ENCODE measurements around the gene UBXN2A. TPM values are rescaled to one million over a fixed set of nuclear protein-coding genes. Genes with fewer than 3 reads are reported as not detected.
A peak's percentile ranks its signal among the peaks of the same experiment; 100 is the strongest.

UBXN2A gene
- total RNA-seq, 4 donors from 2014 or later: 11.7 to 20.4 (median 15.8) TPM

DNA sequence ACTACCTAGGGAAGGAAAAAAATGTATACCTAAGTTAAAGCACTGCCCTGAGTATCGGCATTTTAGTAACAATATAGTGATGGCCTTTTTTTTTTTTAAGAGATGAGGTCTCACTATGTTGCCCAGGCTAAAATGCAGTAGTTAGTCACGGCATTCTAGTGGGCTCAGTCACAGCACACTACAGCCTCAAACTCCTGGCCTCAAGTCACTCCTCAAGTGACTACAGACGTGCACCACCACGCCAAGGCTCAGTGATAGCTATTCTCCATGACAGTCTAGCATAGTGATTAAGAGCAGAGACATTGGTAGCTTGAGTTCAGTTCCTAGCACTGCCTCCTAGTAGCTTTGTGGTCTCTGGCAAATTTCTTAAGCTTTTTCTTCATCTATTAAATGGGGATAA, 27.6 kb downstream of the UBXN2A start:
- no peak overlapping the region for H3K27ac ChIP-seq
- no peak for DNase-seq
- TF ChIP-seq, protein P1, sequence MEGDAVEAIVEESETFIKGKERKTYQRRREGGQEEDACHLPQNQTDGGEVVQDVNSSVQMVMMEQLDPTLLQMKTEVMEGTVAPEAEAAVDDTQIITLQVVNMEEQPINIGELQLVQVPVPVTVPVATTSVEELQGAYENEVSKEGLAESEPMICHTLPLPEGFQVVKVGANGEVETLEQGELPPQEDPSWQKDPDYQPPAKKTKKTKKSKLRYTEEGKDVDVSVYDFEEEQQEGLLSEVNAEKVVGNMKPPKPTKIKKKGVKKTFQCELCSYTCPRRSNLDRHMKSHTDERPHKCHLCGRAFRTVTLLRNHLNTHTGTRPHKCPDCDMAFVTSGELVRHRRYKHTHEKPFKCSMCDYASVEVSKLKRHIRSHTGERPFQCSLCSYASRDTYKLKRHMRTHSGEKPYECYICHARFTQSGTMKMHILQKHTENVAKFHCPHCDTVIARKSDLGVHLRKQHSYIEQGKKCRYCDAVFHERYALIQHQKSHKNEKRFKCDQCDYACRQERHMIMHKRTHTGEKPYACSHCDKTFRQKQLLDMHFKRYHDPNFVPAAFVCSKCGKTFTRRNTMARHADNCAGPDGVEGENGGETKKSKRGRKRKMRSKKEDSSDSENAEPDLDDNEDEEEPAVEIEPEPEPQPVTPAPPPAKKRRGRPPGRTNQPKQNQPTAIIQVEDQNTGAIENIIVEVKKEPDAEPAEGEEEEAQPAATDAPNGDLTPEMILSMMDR (IDR thresholded peaks at IDR 0.05): no peak
- no peak for TF ChIP-seq POLR2A (IDR thresholded peaks at IDR 0.05)
- no peaks in the 10 kb centered on the region for H3K4me1 ChIP-seq
- no peaks in the 10 kb centered on the region for H3K27me3 ChIP-seq
- H3K36me3 ChIP-seq: peaks cover 0 to 20% (median 0%) of the 10 kb centered on the region in 3 donors
- no peaks in the 10 kb centered on the region for H3K9me3 ChIP-seq
- no peak overlapping the region for H3K4me3 ChIP-seq

DNA sequence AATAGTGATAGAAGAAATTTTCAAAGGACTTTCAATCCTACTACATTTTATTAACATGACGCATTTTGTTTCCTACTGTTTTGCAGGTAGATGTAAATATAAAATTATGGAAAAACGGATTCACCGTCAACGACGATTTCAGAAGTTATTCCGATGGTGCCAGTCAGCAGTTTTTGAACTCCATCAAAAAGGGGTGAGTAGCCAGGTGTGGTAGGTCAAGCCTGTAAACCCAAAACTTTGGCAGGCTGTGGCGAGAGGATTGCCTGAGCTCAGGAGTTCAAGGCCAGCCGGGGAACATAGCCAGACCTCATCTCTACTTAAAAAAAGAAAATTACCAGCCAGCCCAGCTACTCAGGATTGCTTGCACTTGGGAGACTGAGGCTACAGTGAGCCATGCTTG, 36.6 kb downstream of the UBXN2A start:
- H3K27ac ChIP-seq: no peak overlapping the region
- no peak for TF ChIP-seq POLR2A (IDR thresholded peaks at IDR 0.05)
- TF ChIP-seq, protein P1 (IDR thresholded peaks at IDR 0.05): no peak
- H3K4me1 ChIP-seq: no peaks in the 10 kb centered on the region
- no peak overlapping the region for H3K4me3 ChIP-seq
- no peaks in the 10 kb centered on the region for H3K27me3 ChIP-seq
- H3K36me3 ChIP-seq: peaks cover 0 to 30% (median 0%) of the 10 kb centered on the region in 3 donors
- no peak for DNase-seq
- no peaks in the 10 kb centered on the region for H3K9me3 ChIP-seq

DNA sequence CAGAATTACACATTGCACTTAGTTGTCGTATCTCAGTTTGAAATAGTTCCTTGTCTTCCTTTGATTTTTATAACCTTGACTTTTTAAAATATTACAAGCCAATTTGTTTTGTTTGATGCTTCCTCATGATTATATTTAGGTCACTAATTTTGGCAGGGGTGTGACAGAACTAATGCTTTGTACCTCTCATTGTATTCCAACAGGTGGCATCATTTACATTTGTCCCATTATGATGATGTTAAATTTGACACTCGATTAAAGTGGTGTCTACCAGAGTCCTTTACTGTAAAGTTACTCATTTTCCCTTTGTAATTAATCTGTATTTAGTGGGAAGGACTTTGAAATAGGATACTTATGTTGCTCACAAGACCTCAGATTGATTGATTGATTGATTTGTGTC, 48.1 kb downstream of the UBXN2A start:
- H3K4me3 ChIP-seq: no peak overlapping the region
- no peaks in the 10 kb centered on the region for H3K9me3 ChIP-seq
- H3K36me3 ChIP-seq: peaks cover 0 to 32% (median 0%) of the 10 kb centered on the region in 3 donors
- H3K27me3 ChIP-seq: no peaks in the 10 kb centered on the region
- no peak for TF ChIP-seq POLR2A (IDR thresholded peaks at IDR 0.05)
- TF ChIP-seq, protein P1 (IDR thresholded peaks at IDR 0.05): peak in 3 of 6 experiments; percentile 47 to 57 (median 50)
- no peaks in the 10 kb centered on the region for H3K4me1 ChIP-seq
- DNase-seq: no peak
- no peak overlapping the region for H3K27ac ChIP-seq

DNA sequence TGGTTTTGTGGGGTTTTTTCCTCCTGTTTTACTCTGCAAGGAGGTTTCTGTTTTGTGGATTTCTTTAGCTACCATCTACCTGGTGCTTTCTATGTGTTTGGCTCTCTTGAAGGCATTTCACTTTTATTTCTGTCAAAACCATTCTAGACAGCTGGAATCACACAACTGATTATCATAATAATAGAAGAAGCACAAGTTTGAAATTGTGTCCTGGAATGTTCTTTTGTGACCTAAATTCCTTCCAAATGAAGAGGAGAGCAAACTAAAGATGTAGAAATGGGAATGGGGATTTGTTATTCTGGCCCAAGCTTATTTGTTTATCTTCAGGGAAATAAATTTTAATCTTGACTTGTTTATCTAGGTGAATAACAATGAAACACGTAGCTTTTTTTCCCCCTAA, 52.7 kb downstream of the UBXN2A start:
- Histone ChIP-seq H3K27me3 (no peaks in the 10 kb centered on the region), H3K36me3 (no peaks in the 10 kb centered on the region), H3K4me1 (no peaks in the 10 kb centered on the region), H3K4me3 (no peak overlapping the region), H3K27ac (no peak overlapping the region), H3K9me3 (no peaks in the 10 kb centered on the region)
- DNase-seq: no peak
- TF ChIP-seq, protein P1 (IDR thresholded peaks at IDR 0.05): no peak
- TF ChIP-seq POLR2A (IDR thresholded peaks at IDR 0.05): no peak

DNA sequence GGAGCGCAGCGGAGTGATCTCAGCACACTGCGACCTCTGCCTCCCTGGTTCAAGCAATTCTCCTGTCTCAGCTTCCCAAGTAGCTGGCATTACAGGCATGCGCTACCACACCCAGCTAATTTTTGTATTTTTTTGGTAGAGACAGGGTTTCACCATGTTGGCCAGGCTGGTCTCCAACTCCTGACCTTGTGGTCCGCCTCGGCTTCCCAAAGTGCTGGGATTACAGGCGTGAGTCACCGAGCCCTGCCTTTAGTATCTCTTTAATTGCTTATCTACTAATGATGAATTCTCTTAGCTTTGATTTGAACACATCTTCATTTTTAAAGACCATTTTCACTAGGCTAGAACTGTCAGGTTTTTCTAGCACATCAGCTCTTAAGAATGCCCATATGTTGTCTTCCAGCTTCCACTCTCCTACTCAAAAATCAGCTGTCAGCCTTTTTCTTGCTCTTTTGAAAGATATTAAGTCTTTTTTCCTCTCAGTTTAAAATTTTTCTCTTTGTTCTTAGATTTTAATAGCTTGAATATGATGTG, 53.5 kb downstream of the UBXN2A start:
- no peak overlapping the region for H3K4me3 ChIP-seq
- H3K9me3 ChIP-seq: no peaks in the 10 kb centered on the region
- no peak for DNase-seq
- H3K27me3 ChIP-seq: no peaks in the 10 kb centered on the region
- no peak overlapping the region for H3K27ac ChIP-seq
- H3K4me1 ChIP-seq: no peaks in the 10 kb centered on the region
- TF ChIP-seq POLR2A (IDR thresholded peaks at IDR 0.05): no peak
- TF ChIP-seq, protein P1 (IDR thresholded peaks at IDR 0.05): no peak
- H3K36me3 ChIP-seq: no peaks in the 10 kb centered on the region

DNA sequence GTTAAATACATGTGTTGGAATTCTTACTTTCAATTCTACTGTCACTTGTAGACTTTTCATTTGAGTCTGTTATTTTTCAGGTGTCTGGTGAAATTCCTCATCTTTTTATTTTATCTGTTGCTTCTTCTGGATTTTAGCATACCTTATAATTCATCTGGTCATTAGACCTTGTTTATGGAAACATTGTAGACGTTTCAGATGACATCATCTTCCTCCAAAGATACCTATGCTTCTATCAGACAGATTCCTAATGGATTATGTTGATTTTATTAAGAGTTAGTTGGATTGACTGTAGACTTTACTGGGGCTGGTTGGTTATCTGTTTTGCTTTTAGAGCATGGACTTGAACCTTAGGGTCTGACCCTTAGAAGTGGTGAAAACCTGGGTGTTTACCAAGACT, 54.3 kb downstream of the UBXN2A start:
- Histone ChIP-seq H3K27ac (no peak overlapping the region), H3K9me3 (no peaks in the 10 kb centered on the region), H3K4me1 (no peaks in the 10 kb centered on the region), H3K27me3 (no peaks in the 10 kb centered on the region), H3K36me3 (peaks cover 0 to 1% (median 0%) of the 10 kb centered on the region in 3 donors), H3K4me3 (no peak overlapping the region)
- TF ChIP-seq POLR2A (IDR thresholded peaks at IDR 0.05): no peak
- TF ChIP-seq, protein P1 (IDR thresholded peaks at IDR 0.05): no peak
- DNase-seq: no peak
